ENCODE measurements around the gene WDR82.

- TF ChIP-seq CTCF (IDR thresholded peaks at IDR 0.05) (no peak), POLR2A (IDR thresholded peaks at IDR 0.05) (no peak)
Measured at GRCh38 chr3:52242039-52242438, 36.4 kb downstream of the WDR82 start.

Data from uterus (tissue), 2 donors.